ENCODE measurements around the gene SPDEF. TPM values are rescaled to one million over a fixed set of nuclear protein-coding genes. Genes with fewer than 3 reads are reported as not detected.

Gene SPDEF
- total RNA-seq, 1 donor from 2014 or later = 1.6 TPM

GRCh38 chr6:34534656-34535055 lies 21.5 kb downstream of the SPDEF start:
- TF ChIP-seq CTCF (conservative IDR thresholded peaks at IDR 0.05) = no peak
- no peaks in the 10 kb centered on the region for H3K36me3 Mint-ChIP-seq

GRCh38 chr6:34534146-34534545 lies 22.0 kb downstream of the SPDEF start:
- no peaks in the 10 kb centered on the region for H3K4me1 Mint-ChIP-seq (ENCODE audit: unreplicated experiment)
- no peak overlapping the region for H3K4me3 Mint-ChIP-seq
- no peak for DNase-seq (ENCODE audit: extremely low spot score, unreplicated experiment)
- H3K27me3 Mint-ChIP-seq = no peaks in the 10 kb centered on the region
- H3K27ac Mint-ChIP-seq = no peak overlapping the region
- H3K36me3 Mint-ChIP-seq = no peaks in the 10 kb centered on the region
- H3K9me3 Mint-ChIP-seq = no peaks in the 10 kb centered on the region
- TF ChIP-seq CTCF (conservative IDR thresholded peaks at IDR 0.05) = no peak

More at GRCh38 chr6:34534656-34535055, 21.5 kb downstream of the SPDEF start:
- Mint-ChIP-seq H3K4me1 (ENCODE audit: unreplicated experiment) (no peaks in the 10 kb centered on the region), H3K27ac (no peak overlapping the region), H3K9me3 (no peaks in the 10 kb centered on the region), H3K4me3 (no peak overlapping the region), H3K27me3 (no peaks in the 10 kb centered on the region)
- DNase-seq (ENCODE audit: extremely low spot score, unreplicated experiment) = no peak

GRCh38 chr6:34532230-34532629 lies 23.9 kb downstream of the SPDEF start:
- DNase-seq (ENCODE audit: extremely low spot score, unreplicated experiment) = no peak
- H3K9me3 Mint-ChIP-seq = no peaks in the 10 kb centered on the region
- H3K27me3 Mint-ChIP-seq = peaks cover 3% of the 10 kb centered on the region
- H3K27ac Mint-ChIP-seq = no peak overlapping the region
- H3K4me3 Mint-ChIP-seq = no peak overlapping the region
- no peak for TF ChIP-seq CTCF (conservative IDR thresholded peaks at IDR 0.05)
- H3K4me1 Mint-ChIP-seq (ENCODE audit: unreplicated experiment) = peaks cover 7% of the 10 kb centered on the region
- no peaks in the 10 kb centered on the region for H3K36me3 Mint-ChIP-seq

- Mint-ChIP-seq H3K27me3 (peaks cover 3% of the 10 kb centered on the region), H3K9me3 (no peaks in the 10 kb centered on the region), H3K27ac (no peak overlapping the region), H3K36me3 (no peaks in the 10 kb centered on the region), H3K4me1 (ENCODE audit: unreplicated experiment) (peaks cover 7% of the 10 kb centered on the region), H3K4me3 (no peak overlapping the region)
- no peak for DNase-seq (ENCODE audit: extremely low spot score, unreplicated experiment)
- TF ChIP-seq CTCF (conservative IDR thresholded peaks at IDR 0.05) = no peak
Observed at GRCh38 chr6:34531580-34532201, 24.4 kb downstream of the SPDEF start.

GRCh38 chr6:34530753-34531365 lies 25.3 kb downstream of the SPDEF start:
- TF ChIP-seq CTCF (conservative IDR thresholded peaks at IDR 0.05) = no peak
- Mint-ChIP-seq H3K9me3 (no peaks in the 10 kb centered on the region), H3K36me3 (no peaks in the 10 kb centered on the region), H3K27me3 (peaks cover 3% of the 10 kb centered on the region), H3K4me1 (ENCODE audit: unreplicated experiment) (peaks cover 7% of the 10 kb centered on the region), H3K4me3 (no peak overlapping the region), H3K27ac (no peak overlapping the region)
- DNase-seq (ENCODE audit: extremely low spot score, unreplicated experiment) = no peak

Measured in type B pancreatic cell (in vitro differentiated cells).